Measurements from ENCODE around the gene FLRT2. TPM values are rescaled to one million over a fixed set of nuclear protein-coding genes. Genes with fewer than 3 reads are reported as not detected.
A peak's percentile ranks its signal among the peaks of the same experiment; 100 is the strongest.

FLRT2 gene
- total and polyA plus RNA-seq, 2 of the 4 experiments (the other 2 are of a cell fraction), result 10.2 to 13.1 TPM

- no peaks in the 10 kb centered on the region; the same call in 1 of the 2 replicates for H3K4me1 ChIP-seq (ENCODE audit: control insufficient read depth, insufficient read depth, low read length)
- no peak overlapping the region for H2BK20ac ChIP-seq (ENCODE audit: low read depth, low read length)
- DNase-seq (peak; percentile 87), ATAC-seq (ENCODE audit: low read depth) (peak; percentile 66)
- in situ Hi-C loops (cut with MboI; ENCODE audit: low sequenced_read_pairs) (loop anchor here (25.0 kb wide), 1 partner anchor 504 kb away; no protein-coding TSS in a partner anchor), intact Hi-C loops (cut with micrococcal nuclease) (loop anchor here (2.0 to 10.0 kb wide), 5 partner anchors 504 to 1802 kb away; no protein-coding TSS in a partner anchor), dilution Hi-C loops (cut with HindIII; ENCODE audit: low sequenced_read_pairs, unreplicated experiment) (no loop called here)
- H4K91ac ChIP-seq (ENCODE audit: insufficient read depth, low read depth, low read length), result 0 out of 2 replicates have a peak overlapping the region, but pooled peaks have one; percentile 6
- peak overlapping the region; percentile 75 for H3K4ac ChIP-seq (ENCODE audit: low read depth, low read length)
- H3K18ac ChIP-seq (ENCODE audit: low read depth, low read length), result peak overlapping the region; percentile 37; the same call in 1 of the 2 replicates
- peaks cover 3% of the 10 kb centered on the region; the same call in 1 of the 2 replicates for H4K20me1 ChIP-seq (ENCODE audit: insufficient read depth, low read length)
- 0% methylated on average over 36 of the region's 90 CpGs; no CpG with 5 or more reads in 1 of the 2 experiments for WGBS, 2 experiments (ENCODE audit: extremely low coverage in 2 of 2, insufficient read length in 1 of 2)
- peak overlapping the region; percentile 90 for H2AFZ ChIP-seq (replicated peaks; ENCODE audit: low read length, poor library complexity)
- H2AK9ac ChIP-seq (replicated peaks; ENCODE audit: low read depth, low read length, poor library complexity), result peak overlapping the region; percentile 70
- peaks cover 7 to 28% of the 10 kb centered on the region in 2 experiments for H3K79me1 ChIP-seq (ENCODE audit: low read depth in 1 of 2, low read length in 2 of 2)
- peak overlapping the region; percentile 18; the same call in 1 of the 2 replicates for H4K5ac ChIP-seq (ENCODE audit: low read depth, low read length)
- H3K36me3 ChIP-seq (ENCODE audit: control insufficient read depth, insufficient read depth, low read length), result no peaks in the 10 kb centered on the region
- H3K23ac ChIP-seq (ENCODE audit: low read depth, low read length), result peak overlapping the region; percentile 75; the same call in 1 of the 2 replicates
- H3K9ac ChIP-seq (ENCODE audit: low read depth, low read length), result peak overlapping the region; percentile 81
- H3K56ac ChIP-seq (ENCODE audit: extremely low read depth, insufficient read depth, low read length), result peak overlapping the region; percentile 93; the same call in 1 of the 2 replicates
- H2AK5ac ChIP-seq (ENCODE audit: low read depth, low read length), result no peak overlapping the region
- POLR2A ChIA-PET (ENCODE audit: unreplicated experiment), result interaction anchor here (0.7 kb wide), 1 partner anchor 54 kb away, joined by 3 read pairs; no protein-coding TSS in a partner anchor
- no peaks in the 10 kb centered on the region for H3K9me1 ChIP-seq (ENCODE audit: insufficient read depth, low read length)
- H3K4me3 ChIP-seq (ENCODE audit: insufficient read depth, low read depth, low read length), result peak overlapping the region; percentile 67
- no peak overlapping the region for H3K14ac ChIP-seq (replicated peaks; ENCODE audit: low read depth, low read length)
- no peak overlapping the region for H2BK15ac ChIP-seq (ENCODE audit: low read depth, low read length)
- peak overlapping the region; percentile 94 for H3K4me2 ChIP-seq (ENCODE audit: low read depth, low read length)
- BruUV-seq (replicated peaks), result no TSS peak
- peak overlapping the region; percentile 62 for H2BK120ac ChIP-seq (ENCODE audit: low read depth, low read length)
- H3K27ac ChIP-seq (ENCODE audit: insufficient read depth, low read length), result peak overlapping the region; percentile 73
- no peaks in the 10 kb centered on the region for H3K9me3 ChIP-seq (ENCODE audit: control insufficient read depth, insufficient read depth, low read length)
- no peaks in the 10 kb centered on the region for H3K27me3 ChIP-seq (ENCODE audit: control insufficient read depth, insufficient read depth, low read length)
- CTCF ChIA-PET, result interaction anchor here (0.6 to 0.9 kb wide), 2 partner anchors 315 to 951 kb away, joined by 4 to 5 read pairs; no protein-coding TSS in a partner anchor
- H2BK5ac ChIP-seq (ENCODE audit: low read depth, low read length, poor library complexity, severe bottlenecking), result peak overlapping the region; percentile 54
- H4K8ac ChIP-seq (ENCODE audit: low read depth in 2 of 2, low read length in 2 of 2), result peak overlapping the region in 1 of 2 experiments; percentile 76; a peak in 2 of 4 replicates
- TF ChIP-seq CEBPB (IDR thresholded peaks at IDR 0.05; ENCODE audit: low read depth, low read length) (no peak), MXI1 (IDR thresholded peaks at IDR 0.05; ENCODE audit: borderline replicate concordance, low read depth, low read length) (peak; percentile 81; the same call in 1 of the 2 replicates), RFX5 (IDR thresholded peaks at IDR 0.05; ENCODE audit: low read depth, low read length) (no peak), CTCF (conservative IDR thresholded peaks at IDR 0.05; ENCODE audit: low read depth, low read length) (no peak), POLR2A (IDR thresholded peaks at IDR 0.05; ENCODE audit: low read depth, low read length) (peak; percentile 73), RAD21 (IDR thresholded peaks at IDR 0.05; ENCODE audit: low read length) (no peak), MAZ (IDR thresholded peaks at IDR 0.05; ENCODE audit: borderline replicate concordance, low read depth, low read length) (peak; percentile 72; the same call in 1 of the 2 replicates), SMC3 (IDR thresholded peaks at IDR 0.05; ENCODE audit: low read depth, low read length) (no peak), ELK1 (IDR thresholded peaks at IDR 0.05; ENCODE audit: borderline replicate concordance, low read depth, low read length) (no peak), FOS (IDR thresholded peaks at IDR 0.05; ENCODE audit: low read depth, low read length) (no peak), CHD1 (IDR thresholded peaks at IDR 0.05; ENCODE audit: low read depth, low read length) (no peak), BHLHE40 (IDR thresholded peaks at IDR 0.05; ENCODE audit: low read depth, low read length) (peak; percentile 22; the same call in 1 of the 2 replicates), NFE2L2 (IDR thresholded peaks at IDR 0.05; ENCODE audit: low read depth, low read length) (no peak), RCOR1 (IDR thresholded peaks at IDR 0.05; ENCODE audit: insufficient replicate concordance, low read length) (no peak)
Measured at GRCh38 chr14:85533023-85533860, 3.3 kb downstream of the FLRT2 start.
